HCEC 1CT (cell line): ENCODE results near the gene ZNF688.
"Not testable (repeated sequence)": the region's sequence is repeated elsewhere in the genome, so short reads cannot be mapped to it uniquely, and the experiment has no call there.

Source experiments
- DNase-seq: peaks from one replicate; pipeline ENCODE4 v3.0.0-alpha.2; 2017

Gene ZNF688

DNA sequence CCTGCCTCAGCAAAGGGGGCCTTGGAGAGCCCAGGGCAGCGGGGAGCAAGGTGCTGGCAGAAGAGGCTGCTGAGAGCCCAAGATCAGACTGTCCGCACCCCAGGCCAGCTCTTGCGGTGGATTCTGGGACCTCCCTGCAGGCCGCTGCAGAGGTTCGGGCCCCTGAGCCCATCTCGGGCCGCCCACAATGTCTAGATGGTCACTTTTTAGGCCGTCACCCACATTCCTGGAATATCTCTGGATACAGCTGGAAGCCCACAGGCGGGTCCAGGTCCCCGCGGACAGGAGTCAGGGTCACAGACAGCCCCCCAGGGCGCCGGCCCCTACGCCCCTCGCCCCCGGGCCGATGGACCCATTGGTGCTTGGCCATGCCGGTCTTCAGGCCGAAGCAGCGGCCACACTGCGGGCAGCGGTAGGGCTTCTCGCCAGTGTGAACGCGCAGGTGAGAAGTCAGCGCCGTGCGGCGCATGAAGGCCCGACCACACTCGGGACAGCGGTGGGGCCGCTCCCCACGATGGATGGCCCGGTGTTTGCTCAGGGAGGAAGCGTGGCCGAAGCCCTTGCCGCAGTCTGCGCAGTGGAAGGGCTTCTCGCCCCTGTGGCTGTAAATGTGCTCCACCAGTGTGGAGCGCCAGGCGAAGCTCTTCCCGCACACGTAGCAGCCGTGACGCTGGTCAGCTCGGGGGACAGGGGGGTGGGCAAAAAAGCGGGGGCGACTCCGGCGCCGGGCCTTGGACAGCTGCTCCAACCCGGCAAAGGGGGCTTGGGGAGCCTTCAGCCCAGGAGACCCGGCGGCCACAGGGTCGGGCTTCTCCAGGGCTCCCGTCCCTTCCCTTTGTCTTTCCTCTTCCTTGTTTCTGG is 39.0 kb downstream of the ZNF688 start:
- DNase-seq: no peak

DNA sequence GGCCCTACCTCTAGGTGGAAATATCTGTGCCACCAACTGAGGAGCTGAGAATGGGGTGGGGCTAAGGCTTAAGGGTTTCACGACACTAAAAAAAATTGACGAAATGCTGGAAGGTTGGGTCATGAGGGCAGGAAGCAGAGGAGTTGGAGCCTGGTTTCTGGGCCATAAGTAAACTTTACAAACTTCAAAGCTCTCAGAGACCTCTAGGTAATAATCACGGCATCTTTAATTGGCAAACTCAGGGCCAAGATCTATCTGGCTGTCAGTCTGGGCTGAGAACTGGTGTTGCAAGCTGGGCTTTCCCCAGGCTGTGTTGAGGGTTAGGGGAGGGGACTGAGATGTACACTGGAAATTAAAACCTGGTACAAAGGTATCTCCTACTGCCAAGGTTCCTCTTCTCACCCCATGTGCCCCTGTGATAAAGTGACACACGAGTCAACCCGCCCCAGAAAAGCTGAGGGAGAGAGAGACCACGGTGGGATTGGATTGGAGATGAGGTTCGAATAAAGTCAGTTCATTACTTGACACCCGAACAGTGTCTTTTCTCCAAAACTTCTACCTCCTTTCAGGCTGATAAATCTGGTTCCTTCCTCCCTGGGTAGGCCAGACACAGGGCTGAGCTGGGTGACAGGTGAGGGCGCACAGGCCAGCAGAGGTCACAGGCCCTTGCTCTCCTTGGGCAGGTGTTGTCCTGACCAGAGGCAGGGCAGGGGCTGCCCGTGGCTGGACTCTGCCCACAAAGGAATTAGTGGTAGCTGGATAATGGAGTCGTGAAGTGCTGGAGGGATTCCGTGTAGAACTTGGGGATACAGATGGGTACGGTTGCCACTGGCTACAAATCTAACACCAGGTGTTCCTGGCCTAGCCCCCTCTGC is 41.1 kb downstream of the ZNF688 start:
- no peak for DNase-seq

DNA sequence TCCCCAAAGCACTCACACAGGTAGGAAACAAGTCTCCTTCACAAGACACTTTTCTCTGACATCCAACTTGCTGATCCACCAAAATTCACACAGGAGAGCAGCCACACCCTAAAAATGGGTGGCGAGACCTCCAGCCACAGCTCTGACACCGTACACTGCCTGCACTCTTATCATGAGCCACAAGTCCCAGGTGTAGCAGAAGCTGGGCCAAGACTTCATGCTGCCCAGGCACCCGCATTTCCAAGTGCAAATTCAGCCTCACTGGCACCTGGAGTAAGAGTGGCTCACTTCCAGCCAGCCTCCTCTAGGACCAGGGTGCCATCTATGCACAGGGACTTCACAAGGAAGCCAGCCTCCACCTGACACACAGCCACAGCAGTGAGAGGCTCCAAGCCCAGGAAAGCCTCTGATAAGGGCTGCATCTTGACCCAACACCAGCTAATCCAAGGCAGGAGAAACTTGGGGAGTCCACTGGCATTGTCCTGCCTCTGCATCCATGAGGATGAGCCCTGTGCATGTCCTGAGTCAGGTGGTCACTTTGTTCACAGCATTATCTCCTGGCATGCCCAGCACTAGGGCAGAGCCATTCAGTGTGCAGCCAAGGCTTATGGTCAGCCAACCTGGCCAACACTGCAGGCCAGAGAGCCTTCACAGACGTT is 42.6 kb downstream of the ZNF688 start:
- DNase-seq: no peak

DNA sequence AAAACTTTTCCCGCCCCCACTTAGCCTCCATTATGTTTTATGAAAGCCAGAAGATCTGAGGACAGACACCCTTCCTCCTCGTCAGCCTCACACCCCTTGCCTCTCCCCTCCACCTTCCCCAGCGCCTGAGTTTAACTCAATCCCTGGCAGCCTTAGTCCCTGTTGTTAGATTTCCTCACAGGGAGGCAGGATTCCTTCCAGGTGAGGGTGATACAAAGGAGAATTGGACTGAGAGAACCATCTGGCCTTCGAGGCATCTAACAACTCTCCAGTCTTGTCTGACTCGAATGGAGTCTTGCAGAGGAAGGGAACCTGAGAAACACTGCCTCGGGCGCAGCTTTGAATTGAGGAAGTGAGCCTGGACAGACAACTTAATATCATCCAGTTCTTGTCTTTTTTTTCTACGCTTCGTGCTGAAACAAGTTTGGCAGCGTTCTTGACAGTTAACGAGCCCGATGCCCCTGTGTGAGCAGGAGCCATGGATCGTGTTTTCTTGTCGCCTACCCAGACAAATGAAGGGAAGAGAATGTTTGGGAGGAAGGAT is 43.8 kb downstream of the ZNF688 start:
- DNase-seq: no peak

DNA sequence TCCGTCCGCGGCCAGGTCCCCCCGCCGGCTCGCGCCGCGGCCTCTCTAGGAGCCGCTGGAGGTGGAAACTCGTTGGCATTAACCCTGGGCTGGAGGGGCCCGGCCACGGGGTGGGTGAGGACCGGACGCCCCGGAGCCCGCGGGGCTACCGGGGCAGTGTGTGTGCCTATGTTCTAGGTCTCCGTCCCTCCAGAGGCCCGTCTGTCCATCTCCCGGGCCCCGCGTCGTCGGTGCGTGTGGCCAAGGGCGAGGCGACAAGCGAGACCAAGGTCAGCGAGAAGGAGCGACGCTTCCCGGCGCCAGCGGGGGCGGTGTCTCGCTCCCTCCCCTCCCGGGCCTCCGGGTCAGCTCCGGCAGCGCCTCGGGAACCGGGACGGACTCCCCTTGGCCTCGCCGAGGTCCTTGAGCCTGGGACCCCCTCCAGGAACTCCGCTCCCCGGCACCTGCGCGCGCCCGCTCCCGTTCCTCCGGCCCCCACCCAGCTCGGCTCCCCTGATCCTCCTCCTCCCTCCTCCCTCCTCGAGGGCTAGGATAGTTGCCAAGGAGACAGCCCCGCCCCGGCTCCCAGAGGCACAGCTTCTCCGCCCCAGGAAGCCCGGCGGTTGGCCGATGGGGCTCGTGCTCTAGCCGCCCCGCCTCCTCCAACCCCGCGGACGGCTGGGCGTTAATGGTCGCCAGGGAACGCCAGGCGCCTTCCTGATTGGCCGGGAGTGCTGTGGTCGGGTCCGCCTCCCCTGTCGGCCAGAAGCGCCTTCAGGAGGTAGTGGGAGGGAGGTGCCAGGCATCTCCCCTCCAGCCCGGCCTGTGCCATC is 44.5 kb downstream of the ZNF688 start:
- peak; percentile 96 for DNase-seq

DNA sequence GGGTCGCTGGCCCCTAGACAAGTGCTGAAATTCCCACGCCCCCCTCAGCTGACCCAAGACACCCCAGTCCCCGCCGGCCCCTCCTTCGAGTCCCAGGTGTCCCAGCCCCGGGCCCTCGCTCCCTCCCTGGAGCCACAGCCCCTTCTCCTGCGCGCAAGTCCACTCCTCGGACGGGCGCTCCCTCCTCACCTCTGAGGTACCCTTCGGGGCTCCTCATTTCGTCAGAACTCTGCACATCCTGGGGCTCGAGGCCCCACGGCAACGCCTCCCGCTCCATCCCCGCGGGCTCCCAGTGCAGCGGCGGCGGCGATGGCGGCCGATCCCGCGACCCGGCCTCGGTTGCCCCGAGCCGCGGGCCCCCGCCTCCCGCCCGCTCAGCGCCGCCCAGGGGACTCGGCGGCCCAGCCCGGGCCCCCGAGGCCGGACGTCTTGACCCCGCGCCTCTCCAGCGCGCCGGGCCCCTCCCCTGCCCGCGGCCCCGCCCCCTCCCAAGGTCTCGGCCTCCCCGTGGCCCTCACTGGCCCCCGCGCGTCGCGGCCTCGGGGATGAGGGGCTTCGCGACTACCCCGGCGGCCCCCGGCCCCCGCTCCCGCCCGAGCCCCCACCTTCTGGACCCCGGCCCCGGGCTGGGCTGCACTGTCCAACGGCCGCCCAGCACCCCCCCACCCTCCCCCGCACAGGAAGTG is 45.2 kb downstream of the ZNF688 start, which contains the start of gene ZNF768:
Gene ZNF768, minus strand, starts transcription at position 430 of the 686 bp plus-strand sequence. Its CDS starts 153 bp downstream, at position 277.
- peak; percentile 41 for DNase-seq

DNA sequence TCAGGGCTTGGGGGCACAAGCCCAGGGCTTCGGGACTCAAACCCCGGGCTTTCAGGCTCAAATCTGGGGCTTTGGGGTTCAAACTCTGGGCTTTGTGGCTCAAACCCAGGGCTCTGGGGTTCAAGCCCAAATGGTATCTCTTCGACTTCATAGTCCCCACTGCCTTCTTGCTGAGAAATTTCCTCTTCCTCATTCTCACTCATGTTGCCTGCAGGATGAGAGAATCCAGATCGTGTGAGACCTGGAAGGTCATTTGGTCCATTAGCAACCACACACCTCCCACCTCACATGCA is 45.7 kb downstream of the ZNF688 start:
- no peak for DNase-seq

DNA sequence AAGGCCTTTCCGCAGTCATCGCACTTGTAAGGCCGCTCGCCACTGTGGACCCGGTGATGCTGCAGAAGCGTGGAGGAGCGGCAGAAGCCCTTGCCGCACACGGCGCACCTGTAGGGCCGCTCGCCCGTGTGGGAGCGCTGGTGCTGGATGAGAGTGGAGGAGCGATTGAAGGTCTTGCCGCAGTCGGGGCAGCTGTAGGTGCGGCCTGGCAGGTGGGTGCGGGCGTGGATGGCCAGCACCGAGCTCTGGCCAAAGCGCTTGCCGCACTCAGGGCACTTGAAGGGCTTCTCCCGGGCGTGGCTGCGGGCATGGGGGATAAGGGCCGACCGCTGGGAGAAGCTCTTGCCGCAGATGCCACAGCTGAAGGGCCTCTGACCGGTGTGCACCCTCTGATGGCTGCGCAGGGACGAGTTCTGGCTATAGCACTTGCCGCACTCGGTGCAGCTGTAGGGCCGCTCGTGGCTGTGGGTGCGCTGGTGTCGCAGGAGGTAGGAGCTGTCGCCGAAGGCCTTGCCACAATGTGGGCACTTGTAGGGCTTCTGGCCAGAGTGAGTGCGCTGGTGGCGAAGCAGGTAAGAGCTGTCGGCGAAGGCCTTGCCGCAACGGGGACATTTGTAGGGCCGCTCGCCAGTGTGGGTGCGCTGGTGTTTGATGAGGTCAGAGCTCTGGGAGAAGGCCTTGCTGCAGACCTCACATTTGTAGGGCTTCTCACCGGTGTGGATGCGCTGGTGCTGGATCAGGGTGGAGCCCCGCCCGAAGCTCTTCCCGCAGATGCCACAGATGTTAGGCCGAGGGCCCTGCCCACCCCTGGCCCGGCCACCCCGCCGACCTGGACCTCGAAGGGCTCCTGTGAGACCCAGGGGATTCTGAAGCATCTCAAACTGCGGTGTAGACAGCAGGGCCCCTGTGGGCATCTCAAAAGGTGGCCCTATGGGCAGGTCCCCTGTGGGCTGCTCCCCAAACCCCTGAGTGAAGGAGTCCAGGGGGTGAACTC is 46.6 kb downstream of the ZNF688 start:
- DNase-seq: no peak

DNA sequence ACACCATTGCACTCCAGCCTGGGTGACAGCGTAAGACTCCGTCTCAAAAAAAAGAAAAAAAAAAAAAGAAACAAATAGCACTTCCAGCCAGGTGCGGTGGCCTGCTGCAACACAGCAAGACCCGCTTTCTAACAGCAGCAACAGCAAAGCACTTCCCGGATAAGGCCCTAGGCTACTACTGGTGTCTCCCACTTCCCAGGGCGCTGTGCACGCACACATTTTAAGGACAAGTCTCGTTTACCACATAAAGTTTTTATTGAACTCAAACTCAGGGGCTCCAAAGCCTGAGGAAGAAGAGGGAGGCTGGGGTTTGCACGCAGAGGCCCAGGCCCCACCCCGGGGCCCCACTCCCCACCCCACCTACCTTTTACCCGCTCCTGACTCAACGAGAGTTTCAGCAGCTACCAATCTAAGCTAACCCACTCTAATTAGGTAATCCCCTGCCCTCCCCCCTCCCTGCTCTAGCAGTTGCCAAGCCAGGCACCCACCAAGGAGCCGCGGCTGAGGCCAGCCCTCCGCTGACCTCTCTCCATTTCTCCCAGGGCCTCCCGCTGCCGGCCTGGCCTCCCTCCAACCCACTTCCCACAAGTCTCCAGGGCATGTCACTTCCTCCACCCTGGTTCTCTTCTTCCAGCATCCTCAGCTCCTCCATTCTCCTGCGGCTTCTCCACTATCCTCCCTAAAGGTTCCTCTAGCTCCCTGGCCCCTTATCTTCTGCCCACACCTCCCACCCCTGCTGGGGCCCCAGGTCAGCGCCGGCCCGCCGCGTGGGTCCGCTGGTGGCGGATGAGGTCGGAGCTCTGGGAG is 47.5 kb downstream of the ZNF688 start:
- DNase-seq: no peak

DNA sequence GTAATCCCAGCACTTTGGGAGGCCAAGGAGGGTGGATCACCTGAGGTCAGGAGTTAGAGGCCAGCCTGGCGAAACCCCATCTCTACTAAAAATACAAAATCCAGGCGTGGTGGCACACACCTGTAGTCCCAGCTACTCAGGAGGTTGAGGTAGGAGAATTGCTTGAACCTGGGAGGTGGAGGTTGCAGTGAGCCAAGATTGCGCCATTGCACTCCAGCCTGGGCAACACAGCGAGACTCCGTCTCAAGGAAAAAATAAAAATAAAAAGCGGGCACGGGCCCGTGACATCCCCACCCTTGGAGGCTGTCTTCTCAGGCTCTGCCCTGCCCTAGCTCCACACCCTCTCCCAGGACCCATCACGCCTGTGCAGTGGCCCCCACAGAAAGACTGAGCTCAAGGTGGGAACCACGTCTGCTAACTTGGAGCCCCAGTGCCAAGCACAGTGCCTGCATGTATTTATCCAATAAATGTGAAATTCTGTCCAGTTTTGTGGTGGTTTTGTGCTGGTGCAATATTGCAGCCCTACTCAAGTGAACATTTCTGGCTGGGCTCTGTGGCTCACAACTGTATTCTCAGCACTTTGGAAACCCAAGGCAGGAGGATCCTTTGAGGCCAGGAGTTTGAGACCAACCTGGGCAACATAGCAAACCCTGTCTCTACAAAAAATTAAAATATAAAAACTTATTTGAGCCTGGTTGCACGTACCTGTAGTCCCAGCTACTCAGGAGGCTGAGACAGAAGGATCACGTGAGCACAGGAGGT is 48.6 kb downstream of the ZNF688 start:
- not testable (repeated sequence) for DNase-seq

DNA sequence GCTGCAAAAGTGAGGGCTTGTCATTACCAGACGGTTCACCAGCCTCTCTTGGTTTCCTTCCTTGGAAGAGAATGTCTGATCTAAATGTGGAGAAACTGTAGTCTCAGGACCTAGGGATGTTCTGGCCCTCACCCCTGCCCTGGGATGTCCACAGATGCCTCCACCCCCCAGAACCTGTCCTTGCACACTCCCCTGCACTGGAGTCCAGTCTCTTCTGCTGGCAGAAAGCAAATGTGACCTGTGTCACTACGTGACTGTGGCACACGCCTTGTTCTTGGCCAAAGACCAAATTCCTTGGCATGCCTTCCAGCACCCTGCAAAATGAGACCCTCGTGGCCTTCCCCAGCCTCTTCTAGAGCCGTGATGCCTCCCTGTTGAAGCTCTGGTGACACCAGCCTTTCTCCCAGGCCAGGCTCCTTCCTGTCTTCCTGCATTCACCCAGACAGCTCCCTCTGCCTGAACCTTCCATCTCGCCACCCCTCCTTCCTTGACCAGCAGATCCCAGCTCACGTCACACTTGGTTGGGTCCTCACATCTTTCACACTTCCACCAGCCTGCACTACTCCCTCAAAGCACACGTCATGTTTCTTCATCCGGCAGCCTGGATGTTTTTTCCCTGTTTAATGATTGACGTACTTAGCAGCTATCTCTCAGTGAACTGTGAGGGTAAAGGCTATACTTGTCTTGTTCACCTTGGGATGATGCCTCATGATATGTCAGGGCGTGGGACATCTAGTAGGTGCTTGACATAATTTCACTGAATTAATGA is 49.5 kb downstream of the ZNF688 start:
- no peak for DNase-seq

DNA sequence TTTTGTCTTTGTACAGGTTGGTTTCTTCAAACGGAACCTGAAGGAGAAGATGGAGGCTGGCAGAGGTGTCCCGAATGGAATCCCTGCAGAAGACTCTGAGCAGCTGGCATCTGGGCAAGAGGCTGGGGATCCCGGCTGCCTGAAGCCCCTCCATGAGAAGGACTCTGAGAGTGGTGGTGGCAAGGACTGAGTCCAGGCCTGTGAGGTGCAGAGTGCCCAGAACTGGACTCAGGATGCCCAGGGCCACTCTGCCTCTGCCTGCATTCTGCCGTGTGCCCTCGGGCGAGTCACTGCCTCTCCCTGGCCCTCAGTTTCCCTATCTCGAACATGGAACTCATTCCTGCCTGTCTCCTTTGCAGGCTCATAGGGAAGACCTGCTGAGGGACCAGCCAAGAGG is 50.0 kb downstream of the ZNF688 start:
- no peak for DNase-seq
